NCI-H2171 treated with DMSO at 0.1 percent for 48 hours (cell line): ENCODE results near the gene DLG2.
"Not testable (repeated sequence)": the region's sequence is repeated elsewhere in the genome, so short reads cannot be mapped to it uniquely, and the experiment has no call there.

Source experiments
- DNase-seq: peaks from one replicate; lab custom pipeline; 2025; lab: John Stamatoyannopoulos, UW

DLG2 gene

GRCh38 chr11:83773950-83774880 lies 1852.9 kb downstream of the DLG2 start:
- DNase-seq = peak; percentile 23

GRCh38 chr11:83768489-83768888 lies 1858.7 kb downstream of the DLG2 start:
- DNase-seq = no peak

- no peak for DNase-seq
Measured at GRCh38 chr11:83766932-83767331, 1860.2 kb downstream of the DLG2 start.

GRCh38 chr11:83764643-83765042 lies 1862.5 kb downstream of the DLG2 start:
- DNase-seq = no peak

- DNase-seq = no peak
Measured at GRCh38 chr11:83760932-83761331, 1866.2 kb downstream of the DLG2 start.

- no peak for DNase-seq
Measured at GRCh38 chr11:83759148-83759547, 1868.0 kb downstream of the DLG2 start.

GRCh38 chr11:83751041-83751440 lies 1876.1 kb downstream of the DLG2 start:
- DNase-seq = no peak

GRCh38 chr11:83746921-83747585 lies 1880.1 kb downstream of the DLG2 start:
- no peak for DNase-seq

- no peak for DNase-seq
Measured at GRCh38 chr11:83744620-83745192, 1882.4 kb downstream of the DLG2 start.

GRCh38 chr11:83736684-83737083 lies 1890.5 kb downstream of the DLG2 start:
- DNase-seq = peak; percentile 78

GRCh38 chr11:83734120-83734519 lies 1893.0 kb downstream of the DLG2 start:
- no peak for DNase-seq

GRCh38 chr11:83731288-83731687 lies 1895.9 kb downstream of the DLG2 start:
- DNase-seq = not testable (repeated sequence)

GRCh38 chr11:83728281-83728680 lies 1898.9 kb downstream of the DLG2 start:
- no peak for DNase-seq

GRCh38 chr11:83727251-83727650 lies 1899.9 kb downstream of the DLG2 start:
- no peak for DNase-seq

- DNase-seq = no peak
Measured at GRCh38 chr11:83726316-83726715, 1900.8 kb downstream of the DLG2 start.

GRCh38 chr11:83725728-83726127 lies 1901.4 kb downstream of the DLG2 start:
- no peak for DNase-seq

- DNase-seq = no peak
Measured at GRCh38 chr11:83725269-83725560, 1901.9 kb downstream of the DLG2 start.

GRCh38 chr11:83723999-83724398 lies 1903.1 kb downstream of the DLG2 start:
- DNase-seq = no peak

- DNase-seq = no peak
Measured at GRCh38 chr11:83722392-83723119, 1904.6 kb downstream of the DLG2 start.

GRCh38 chr11:83721263-83721662 lies 1905.9 kb downstream of the DLG2 start:
- no peak for DNase-seq

GRCh38 chr11:83720675-83721074 lies 1906.5 kb downstream of the DLG2 start:
- DNase-seq = no peak

GRCh38 chr11:83717537-83717936 lies 1909.6 kb downstream of the DLG2 start:
- no peak for DNase-seq
